ENCODE measurements around the gene NHERF2.
A peak's percentile ranks its signal among the peaks of the same experiment; 100 is the strongest.

Gene NHERF2

GRCh38 chr16:2042171-2042985 is 15.7 kb downstream of the NHERF2 start:
- DNase-seq: no peak

DNA sequence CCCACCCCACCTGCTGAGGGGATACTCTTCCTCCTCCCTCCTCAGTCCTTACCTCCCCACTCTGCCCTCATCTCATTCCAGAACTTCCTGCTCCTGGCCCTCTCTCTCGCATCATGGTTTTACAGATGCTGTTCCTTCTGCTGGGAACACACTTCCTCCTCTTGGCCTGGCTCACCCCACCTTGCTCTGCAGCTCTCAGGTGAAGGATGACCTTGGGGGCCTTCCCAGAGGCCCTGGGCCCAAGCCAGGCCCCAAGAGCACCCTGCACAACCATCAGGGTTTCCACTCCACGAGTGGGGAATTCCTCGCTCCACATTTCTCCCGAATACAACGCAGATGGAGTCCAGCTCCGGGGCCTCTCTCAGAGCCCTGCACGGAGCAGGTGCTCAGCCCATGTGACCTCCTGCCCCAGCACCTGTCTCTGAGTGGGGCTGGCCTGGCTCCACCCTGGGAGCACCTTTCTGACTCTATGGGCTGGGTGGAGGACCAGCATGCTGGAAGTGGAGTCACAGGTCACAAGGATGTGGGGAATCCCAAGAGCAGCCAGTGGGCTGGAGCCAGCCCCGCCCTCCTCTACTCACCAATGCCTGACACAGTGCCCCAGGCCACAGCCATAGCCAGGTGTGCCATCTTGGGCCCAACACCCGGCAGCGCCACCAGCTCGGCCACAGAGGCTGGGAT is 16.4 kb downstream of the NHERF2 start:
- no peak for DNase-seq

DNA sequence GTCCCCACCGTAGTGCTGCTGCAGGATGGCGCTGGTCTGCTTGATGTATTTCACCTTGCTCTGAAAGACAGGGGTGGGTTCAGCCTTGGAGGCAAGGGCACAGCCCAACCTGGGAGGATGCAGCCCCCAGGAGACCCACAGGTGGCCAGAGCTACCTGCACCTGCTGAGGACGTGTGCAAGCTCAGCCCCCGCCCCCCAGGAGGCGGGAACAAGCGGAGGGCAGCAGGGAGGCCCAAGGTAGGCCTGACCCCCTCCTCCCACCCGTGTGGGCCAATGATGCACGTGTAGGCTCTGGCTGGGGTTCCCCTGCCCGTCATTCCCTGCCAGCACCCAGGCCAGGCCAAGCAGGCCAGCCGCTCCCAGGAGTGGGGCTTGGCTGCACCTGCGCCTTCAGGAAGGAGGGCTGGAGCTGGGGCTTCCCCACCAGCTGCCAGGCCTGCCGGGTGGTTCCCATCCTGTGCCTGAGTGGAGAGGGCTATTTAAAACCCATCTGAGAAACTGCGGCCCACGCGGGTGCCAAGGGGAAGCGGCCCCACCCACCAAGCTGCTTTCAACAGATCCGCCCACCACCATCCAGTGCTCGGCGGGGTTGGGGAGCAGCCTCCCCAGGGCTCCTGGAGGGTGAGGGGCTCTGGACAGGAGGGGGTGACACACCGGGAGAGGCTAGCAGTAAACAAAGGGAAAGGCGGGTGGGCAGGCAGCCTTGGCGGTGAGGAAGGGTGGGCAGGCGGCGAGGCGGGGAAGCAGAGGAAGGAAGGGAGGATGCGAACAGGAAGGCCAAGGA is 17.2 kb downstream of the NHERF2 start:
- no peak for DNase-seq

DNA sequence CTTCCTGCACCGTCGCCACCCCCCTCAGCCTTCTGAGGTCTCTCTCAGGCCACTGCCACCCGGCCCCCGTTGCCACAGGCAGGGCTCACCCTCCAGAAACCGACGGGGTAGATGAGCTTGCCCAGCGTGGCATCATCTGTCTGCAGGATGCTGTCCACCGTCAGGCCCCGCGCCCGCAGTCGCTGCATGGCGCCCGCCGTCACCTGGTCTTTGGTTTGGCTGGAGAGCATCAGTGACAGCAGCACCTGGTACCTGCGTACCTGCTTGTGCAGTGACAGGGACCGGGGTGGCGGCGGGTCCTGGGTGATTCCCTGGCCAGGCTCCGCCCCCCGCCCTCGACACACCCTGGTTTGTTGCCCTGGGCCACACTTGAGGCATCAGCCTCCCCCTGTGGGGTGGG is 17.8 kb downstream of the NHERF2 start:
- no peak for DNase-seq

GRCh38 chr16:2045965-2046892 is 19.5 kb downstream of the NHERF2 start:
- no peak for DNase-seq

DNA sequence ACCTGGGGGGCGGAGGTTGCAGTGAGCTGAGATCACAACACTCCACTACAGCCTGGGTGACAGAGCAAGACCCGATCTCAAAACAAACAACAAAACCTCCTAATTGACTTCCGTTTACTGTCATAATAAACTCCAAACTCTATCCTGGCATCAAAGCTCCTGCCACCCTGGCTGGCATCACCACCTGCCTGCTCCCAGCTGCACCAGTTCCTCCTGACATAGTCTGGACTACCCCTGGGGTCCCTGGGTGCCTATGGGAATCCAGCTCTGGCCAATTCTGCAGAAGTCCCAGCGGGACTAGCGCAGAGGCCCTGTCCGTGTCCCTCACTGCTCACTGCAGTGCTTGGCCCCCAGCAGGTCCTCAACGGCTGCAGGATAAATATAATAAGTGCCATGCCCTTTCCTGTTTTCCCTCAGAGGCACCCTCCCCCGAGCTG is 20.2 kb downstream of the NHERF2 start:
- DNase-seq: no peak

GRCh38 chr16:2047330-2048115 is 20.8 kb downstream of the NHERF2 start, which contains the start of the genes NTHL1 and TSC2:
NTHL1 (minus strand) TSS chr16:2047834; CDS start chr16:2047823, 11 bp downstream.
TSC2 (plus strand) TSS chr16:2047985; CDS start chr16:2048616, 631 bp downstream.
- DNase-seq: peak; percentile 97

DNA sequence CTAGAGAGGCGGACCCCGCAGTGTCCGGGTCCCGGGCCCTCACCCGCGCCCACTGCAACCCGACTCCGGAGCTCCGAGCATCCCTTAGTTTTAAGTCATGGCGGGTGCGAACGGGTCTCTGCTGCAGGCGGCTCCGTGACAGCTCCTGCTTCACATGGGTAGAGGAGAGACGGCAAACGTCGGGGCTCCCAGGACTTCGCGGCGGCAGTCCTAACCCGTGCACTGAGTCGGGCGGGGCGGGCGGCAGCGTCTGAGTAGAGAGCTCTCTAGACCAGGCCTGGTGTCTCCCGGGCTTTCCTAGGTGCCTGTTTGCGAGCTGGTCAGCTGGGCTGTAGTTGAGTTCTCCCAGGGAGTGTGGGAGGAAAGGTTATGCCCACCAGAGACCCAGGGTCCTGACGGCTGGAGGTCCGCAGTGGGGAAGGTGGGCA is 21.4 kb downstream of the NHERF2 start:
- DNase-seq: no peak

- DNase-seq: no peak
Observed at GRCh38 chr16:2053211-2053610, 26.5 kb downstream of the NHERF2 start.

DNA sequence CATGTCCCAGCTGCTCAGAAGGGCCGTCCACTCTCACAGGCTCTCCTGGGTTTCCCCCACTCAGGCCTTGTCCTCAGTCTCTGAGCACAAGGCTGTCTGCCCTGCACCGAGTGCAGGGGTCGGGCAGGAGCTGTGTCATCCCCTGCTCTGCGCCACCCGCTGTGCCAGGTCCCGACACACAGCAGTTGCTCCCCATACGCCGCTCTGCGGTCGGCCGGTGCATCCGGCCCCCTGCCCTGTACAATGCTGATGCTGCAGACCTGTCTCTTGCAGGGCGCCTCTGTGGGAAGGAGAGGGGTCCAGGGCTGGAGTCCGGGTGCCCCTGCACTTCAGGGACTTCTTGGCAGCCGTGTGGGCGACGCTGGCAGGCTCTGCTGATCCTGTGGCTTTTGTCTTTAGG is 27.2 kb downstream of the NHERF2 start:
- no peak for DNase-seq

GRCh38 chr16:2054543-2055245 is 28.0 kb downstream of the NHERF2 start:
- no peak for DNase-seq

DNA sequence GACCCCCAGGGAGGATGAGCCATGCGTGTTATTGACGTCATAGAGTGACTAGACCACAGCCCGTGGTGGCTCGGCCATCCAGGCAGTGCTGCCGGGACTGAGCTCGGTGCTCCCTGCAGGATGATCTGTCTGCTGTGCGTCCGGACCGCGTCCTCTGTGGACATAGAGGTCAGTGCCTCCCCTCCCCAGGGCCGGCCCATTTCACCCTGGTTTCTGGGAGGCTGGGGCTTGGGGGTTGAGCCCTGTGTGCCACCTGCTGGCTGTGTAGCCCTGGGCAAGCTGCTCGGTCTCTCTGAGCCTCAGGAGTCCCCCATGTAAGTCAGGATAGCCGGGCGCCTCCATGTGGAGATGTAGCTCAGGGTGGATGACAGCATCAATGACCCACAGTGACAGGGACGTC is 29.4 kb downstream of the NHERF2 start:
- DNase-seq: no peak

GRCh38 chr16:2056681-2057407 is 30.1 kb downstream of the NHERF2 start:
- no peak for DNase-seq

DNA sequence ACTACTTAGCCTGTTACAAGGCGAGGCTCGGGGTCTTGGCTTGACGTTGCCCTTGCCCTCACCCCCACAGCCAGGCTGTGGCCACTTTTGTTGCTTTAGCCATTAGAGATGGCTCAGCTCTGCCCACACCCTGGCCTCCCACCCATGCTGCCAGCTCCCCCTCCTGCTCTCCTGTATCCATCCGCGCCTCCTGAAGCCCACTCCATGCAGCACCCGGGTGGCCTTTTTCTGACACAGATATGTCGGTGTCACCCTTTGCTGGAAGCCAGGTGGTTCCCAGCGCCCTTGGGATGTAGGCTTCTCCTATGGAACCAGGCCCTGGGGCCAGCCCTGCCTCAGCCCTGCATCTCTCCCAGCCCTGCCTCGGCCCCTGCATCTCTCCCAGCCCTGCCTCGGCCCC is 30.7 kb downstream of the NHERF2 start:
- DNase-seq: no peak

DNA sequence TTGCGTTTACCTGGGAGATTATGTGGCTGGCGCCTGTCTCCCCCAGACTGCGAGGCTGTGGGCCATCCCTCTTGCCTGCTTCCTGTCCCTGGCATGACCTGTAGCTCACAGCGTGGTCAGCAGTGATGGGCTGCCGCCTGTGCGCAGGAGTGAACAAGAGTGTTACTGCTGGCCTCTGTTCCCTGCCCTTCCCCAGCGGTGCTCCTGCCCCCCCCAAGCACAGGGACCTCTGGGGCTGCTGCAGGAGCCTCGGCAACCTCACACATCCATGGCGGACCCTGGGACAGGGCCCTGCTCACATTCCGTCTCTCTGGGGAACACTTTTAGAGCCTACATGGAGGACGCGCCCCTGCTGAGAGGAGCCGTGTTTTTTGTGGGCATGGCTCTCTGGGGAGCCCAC is 31.7 kb downstream of the NHERF2 start:
- DNase-seq: no peak

GRCh38 chr16:2058872-2059271 is 32.2 kb downstream of the NHERF2 start:
- DNase-seq: no peak

DNA sequence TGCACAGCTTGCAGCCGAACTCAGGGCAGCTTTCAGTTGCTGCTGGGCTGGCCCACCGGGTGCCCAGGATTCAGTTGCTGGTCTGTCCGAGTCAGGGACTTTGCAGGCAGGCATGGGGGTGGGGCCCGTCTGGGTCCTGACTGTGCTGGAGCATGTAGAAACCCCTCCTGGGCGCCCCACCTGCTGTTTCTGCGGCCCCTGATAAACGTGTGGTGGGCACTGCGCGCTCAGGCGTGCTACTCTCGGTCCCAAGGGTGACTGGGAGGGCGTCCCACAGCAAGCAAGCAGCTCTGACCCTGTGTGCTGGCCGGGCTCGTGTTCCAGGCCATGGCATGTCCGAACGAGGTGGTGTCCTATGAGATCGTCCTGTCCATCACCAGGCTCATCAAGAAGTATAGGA is 33.6 kb downstream of the NHERF2 start:
- no peak for DNase-seq

GRCh38 chr16:2061023-2061422 is 34.3 kb downstream of the NHERF2 start:
- DNase-seq: no peak

DNA sequence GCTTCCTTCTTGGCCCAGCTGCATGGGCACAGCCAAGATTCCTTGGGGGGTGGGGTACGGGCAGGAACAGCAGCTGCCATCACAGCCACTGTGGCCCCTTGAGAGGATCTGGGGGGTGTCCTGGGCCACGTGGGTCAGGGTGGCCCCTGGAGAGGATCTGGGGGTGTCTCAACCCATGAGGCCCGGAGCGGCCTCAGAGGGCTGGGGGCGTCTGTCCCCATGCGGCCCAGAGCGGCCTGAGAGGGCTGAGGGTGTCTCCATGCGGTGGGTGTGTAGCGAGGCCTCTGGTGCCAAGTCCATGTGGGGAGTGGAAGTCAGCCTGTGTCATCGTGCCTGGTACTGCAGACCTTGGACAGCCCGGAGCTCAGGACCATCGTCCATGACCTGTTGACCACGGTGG is 34.8 kb downstream of the NHERF2 start:
- DNase-seq: no peak

DNA sequence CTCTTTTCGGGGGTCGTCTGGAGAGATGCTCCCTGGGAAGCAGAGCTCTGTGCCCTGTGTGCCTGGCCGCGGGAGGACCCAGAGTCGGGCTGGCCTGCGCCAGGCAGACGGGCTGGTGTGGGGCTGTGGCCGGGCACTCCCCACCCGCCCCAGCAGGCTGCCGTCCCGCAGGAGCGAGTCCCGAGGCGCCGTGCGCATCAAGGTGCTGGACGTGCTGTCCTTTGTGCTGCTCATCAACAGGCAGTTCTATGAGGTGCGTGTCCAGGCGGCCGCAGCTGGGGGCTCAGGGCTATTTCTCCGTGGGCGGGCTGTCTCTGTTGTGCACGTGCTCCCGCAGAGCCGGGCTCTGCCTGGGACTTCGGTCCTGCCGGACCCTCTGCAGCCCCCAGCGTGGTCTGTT is 36.1 kb downstream of the NHERF2 start:
- DNase-seq: no peak
